ENCODE data around the gene NKD1.

The NKD1 gene

DNA sequence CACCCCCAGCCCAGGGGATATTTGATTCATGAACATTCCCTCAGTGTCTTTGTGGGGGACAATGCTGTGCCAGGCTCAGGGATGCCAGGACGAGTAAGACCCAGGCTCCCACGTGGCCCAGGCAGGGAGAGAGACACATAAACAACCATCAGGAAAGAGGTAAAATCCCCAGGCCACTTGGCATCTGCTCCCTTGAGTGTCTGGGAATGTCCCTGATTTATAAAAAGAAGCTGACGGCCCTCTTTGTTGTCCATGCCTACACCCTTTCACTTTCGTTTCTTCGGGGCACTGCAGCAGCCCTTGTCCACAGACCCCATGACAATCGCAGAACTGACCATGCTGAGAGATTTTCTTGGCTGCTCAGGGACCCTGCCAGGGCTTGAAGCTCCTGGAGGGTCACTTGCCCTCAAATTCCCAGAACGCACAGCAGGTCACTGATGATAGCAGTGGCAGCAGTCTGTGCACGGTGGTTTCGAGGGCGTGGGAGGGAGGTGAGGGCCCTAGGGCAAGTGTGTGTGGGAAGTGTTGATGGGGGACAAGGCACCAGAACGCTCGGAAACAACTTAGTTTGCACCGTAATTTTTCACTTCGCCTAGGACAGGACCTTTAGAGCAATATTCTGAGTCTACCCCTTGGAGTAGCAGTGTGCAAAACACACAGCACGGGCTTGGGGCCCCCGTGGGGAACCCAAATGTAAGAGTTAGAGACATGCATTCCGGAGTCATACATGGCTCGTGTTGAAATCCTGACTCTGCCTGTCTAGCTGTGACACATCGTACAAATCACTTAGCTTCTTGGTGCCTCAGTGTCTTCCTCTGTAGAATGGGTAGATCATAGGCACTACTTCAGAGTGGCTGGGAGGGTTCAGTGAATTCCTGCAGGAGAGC lies 149.9 kb downstream of the NKD1 start:
- no peak for FAIRE-seq
